AG04449 (cell line): ENCODE data around the gene NMRK2.
"Not testable (repeated sequence)": the region's sequence is repeated elsewhere in the genome, so short reads cannot be mapped to it uniquely, and the experiment has no call there.

Experiments used
- CTCF ChIA-PET: fragments of 350-600 bp; formaldehyde crosslinking; extraction: SDS; loops from one replicate; lab custom pipeline; 2021; ENCODE audit warnings: antibody characterized with exemption; lab: Yijun Ruan, JAX
- POLR2A ChIA-PET: fragments of 400-600, 350-600 bp; formaldehyde crosslinking; extraction: SDS; loops from one replicate; lab custom pipeline; 2020; ENCODE audit warnings: antibody characterized with exemption, inconsistent platforms; lab: Yijun Ruan, JAX
- DNase-seq: peaks from one replicate; pipeline ENCODE4 v3.0.0-alpha.2; 2010; ENCODE audit warnings: low read depth, low spot score
- H3K4me3 ChIP-seq: 2 replicates; pipeline ENCODE4 v1.5.1; 2011; ENCODE audit warnings: low read depth, mild to moderate bottlenecking, control low read depth, low read length
- CTCF ChIP-seq: IDR thresholded peaks from one replicate; pipeline ENCODE4 v1.5.1; 2011; ENCODE audit warnings: mild to moderate bottlenecking, moderate library complexity, low read length, control low read depth, inconsistent platforms; ENCODE audit not compliant: insufficient read depth; ENCODE audit errors: missing control alignments

The NMRK2 gene

GRCh38 chr19:3945838-3946237, 13.0 kb downstream of the NMRK2 start:
- no peak overlapping the region for H3K4me3 ChIP-seq
- DNase-seq = no peak
- ChIA-PET CTCF (interaction anchor here (0.9 kb wide), 1 partner anchor 13 kb away, joined by 4 read pairs; the partner anchor contains the start of gene NMRK2), POLR2A (interaction anchor here (1.1 kb wide), 1 partner anchor 23 kb away, joined by 5 read pairs; no protein-coding TSS in a partner anchor)
- TF ChIP-seq CTCF = no peak

GRCh38 chr19:3947316-3947933, 14.6 kb downstream of the NMRK2 start:
- CTCF ChIA-PET, DNase-seq, H3K4me3 ChIP-seq: not testable (repeated sequence)
- POLR2A ChIA-PET = interaction anchor here (0.6 kb wide), 1 partner anchor 13 kb away, joined by 3 read pairs; no protein-coding TSS in a partner anchor

GRCh38 chr19:3949294-3949693, 16.4 kb downstream of the NMRK2 start:
- H3K4me3 ChIP-seq = no peak overlapping the region
- no peak for DNase-seq
- POLR2A ChIA-PET = no interaction called here
- CTCF ChIA-PET = no interaction called here
- TF ChIP-seq CTCF = no peak

DNA sequence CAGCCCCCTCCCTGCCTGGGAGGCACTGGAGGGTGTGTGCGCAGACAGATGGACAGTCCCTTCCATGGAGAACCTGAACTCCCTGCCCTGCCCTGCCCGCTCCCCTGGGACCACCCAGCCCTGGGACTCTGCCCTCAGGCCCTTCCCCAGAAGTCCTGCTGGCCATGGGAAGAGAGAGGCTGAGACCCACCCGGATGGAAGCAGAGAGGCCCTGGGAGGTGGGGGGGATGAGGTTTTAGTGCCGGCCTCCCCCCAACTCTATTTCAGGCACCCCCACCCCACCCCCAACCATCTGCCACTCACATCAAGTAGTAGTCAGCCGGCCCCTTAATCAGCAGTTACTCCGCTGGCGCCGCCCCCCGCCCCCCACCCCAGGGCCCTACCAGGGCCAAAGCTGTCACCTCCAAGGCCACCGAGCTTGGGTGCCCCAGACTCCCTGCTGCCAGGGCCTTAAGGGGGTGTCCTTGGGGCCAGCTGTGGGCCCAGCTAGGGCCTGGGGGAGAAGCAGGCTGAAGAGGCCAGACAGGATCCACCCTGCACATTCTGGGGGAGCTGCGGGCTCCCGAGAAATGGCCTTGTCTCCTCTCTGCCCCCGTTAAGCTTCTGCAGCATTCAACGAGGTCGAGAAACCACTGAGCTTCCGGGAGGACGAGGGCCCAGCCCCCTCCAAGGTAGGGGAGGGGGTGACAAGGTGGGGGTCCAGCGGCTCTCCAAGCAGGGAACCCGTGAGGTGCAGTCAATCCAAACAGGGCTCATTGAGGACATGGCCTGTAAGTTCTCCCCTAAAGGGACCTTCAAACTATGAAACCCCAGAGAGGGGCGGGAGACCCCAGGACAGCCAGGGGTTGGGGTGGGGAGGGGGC, 17.4 kb downstream of the NMRK2 start:
- no peak overlapping the region for H3K4me3 ChIP-seq
- ChIA-PET POLR2A (interaction anchor here (0.5 to 1.5 kb wide), 2 partner anchors 12 to 35 kb away, joined by 3 read pairs; partner anchors contain the start of gene EEF2), CTCF (no interaction called here)
- TF ChIP-seq CTCF = no peak
- DNase-seq = no peak

DNA sequence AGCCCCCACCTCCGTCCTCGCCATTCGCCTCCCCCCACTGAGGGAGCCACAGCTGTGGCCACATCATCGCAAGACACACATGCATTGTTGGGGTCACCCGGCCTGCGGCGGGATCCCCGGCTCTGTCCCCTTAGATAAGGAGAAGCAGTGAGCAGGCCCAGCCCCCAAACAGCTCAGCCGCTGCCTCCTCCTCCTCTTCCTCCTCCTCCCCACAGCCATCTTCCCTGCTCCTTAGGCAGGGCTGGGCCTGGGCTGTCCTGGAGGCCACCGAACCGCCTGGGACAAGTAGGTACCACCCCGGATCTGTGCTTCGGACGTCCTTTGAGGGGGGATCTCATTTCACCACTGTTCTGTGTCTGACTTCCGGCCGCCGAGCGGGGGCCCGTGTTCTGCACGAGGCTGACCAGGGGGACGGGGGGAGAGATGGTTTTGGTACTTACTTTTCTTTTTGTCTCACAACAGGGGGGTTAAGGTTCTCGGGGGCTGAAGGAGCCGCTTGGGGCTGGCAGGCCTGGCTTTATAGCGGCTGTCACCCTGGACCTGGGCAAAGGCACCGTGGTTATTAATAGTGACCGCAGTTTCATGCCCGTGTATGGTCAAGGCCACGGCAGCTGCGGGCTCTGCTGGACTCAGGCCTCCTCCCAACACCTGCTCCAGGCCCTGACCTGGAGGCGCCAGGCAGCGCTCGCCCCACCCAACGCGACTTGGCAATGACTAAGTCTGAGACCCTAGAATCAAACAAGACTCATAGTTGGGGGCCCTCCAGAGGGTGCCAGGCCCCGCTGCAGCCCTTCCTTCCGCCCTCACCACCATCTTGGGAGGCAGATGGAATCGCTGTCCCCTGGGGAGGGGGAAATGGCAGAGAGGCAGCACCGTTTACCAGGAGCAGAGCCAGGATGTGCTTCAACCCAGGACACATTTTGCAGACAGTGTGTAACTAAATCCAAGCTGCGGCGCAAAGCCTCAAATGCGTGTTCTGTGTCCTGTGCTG, 18.3 kb downstream of the NMRK2 start:
- DNase-seq = no peak
- H3K4me3 ChIP-seq = no peak overlapping the region
- CTCF ChIA-PET = no interaction called here
- POLR2A ChIA-PET = interaction anchor here (1.5 kb wide), 1 partner anchor 34 kb away, joined by 3 read pairs; the partner anchor contains the start of gene EEF2
- TF ChIP-seq CTCF = no peak

DNA sequence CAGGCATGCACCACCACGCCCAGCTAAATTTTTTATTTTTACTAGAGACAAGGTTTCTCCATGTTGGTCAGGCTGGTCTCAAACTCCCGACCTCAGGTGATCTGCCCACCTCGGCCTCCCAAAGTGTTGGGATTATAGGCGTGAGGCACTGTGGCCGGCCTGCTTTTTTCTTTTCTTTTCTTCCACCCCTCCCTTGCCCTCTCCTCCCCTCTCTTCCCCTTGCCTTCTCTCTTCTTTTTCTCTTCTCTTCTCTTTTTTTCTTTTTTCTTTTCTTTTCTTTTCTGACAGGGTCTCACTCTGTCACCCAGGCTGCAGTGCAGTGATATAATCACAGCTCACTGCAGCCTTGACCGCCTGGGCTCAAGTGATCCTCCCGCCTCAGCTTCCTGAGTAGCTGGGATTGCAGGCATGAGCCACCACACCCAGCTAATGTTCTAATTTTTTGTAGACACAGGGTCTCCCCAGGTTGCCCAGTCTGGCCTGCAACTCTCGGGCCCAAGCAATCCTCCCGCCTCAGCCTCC, 19.9 kb downstream of the NMRK2 start:
- POLR2A ChIA-PET = interaction anchor here (1.8 kb wide), 1 partner anchor 16 kb away, joined by 8 read pairs; no protein-coding TSS in a partner anchor
- not testable (repeated sequence) for DNase-seq, H3K4me3 ChIP-seq
- CTCF ChIA-PET = interaction anchor here (2.4 kb wide), 1 partner anchor 35 kb away, joined by 7 read pairs; no protein-coding TSS in a partner anchor
